ENCODE measurements around the gene MYO3B. TPM values are rescaled to one million over a fixed set of nuclear protein-coding genes. Genes with fewer than 3 reads are reported as not detected.

MYO3B gene
- total RNA-seq, 1 donor, result 0.09 TPM

DNA sequence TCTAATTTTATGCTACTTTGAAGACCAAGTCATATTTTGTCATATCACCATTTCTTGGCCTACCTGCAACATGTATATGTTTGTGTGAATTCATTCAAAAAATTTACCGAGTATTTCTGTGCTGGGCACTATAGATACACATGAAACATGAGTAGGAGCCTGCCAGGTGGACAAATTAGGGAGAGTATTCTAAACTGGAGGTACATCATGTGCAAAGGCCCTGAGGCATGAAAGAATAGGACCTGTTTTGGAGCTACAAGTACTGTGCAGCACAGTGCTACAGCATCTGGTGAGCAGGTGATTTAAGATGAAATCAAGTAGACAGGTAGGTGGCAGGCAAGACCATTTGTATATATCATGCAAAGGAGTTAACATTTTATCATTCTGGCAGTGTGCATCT lies 152.9 kb downstream of the MYO3B start:
- H3K4me3 ChIP-seq (ENCODE audit: low read depth, low read length), result no peak overlapping the region
- no peak for TF ChIP-seq CTCF (IDR thresholded peaks at IDR 0.05; ENCODE audit: insufficient read depth, low read length)
- DNase-seq (ENCODE audit: low read depth), result no peak

GRCh38 chr2:170332676-170333402 lies 154.9 kb downstream of the MYO3B start:
- H3K4me3 ChIP-seq (ENCODE audit: low read depth, low read length), result no peak overlapping the region
- DNase-seq (ENCODE audit: low read depth), result no peak
- TF ChIP-seq CTCF (IDR thresholded peaks at IDR 0.05; ENCODE audit: insufficient read depth, low read length), result no peak

- no peak for DNase-seq (ENCODE audit: low read depth)
- H3K4me3 ChIP-seq (ENCODE audit: low read depth, low read length), result no peak overlapping the region
- TF ChIP-seq CTCF (IDR thresholded peaks at IDR 0.05; ENCODE audit: insufficient read depth, low read length), result no peak
Observed at GRCh38 chr2:170335351-170335750, 157.4 kb downstream of the MYO3B start.

- TF ChIP-seq CTCF (IDR thresholded peaks at IDR 0.05; ENCODE audit: insufficient read depth, low read length), result no peak
- DNase-seq (ENCODE audit: low read depth), result no peak
Observed at GRCh38 chr2:170336408-170336807, 158.5 kb downstream of the MYO3B start.

DNA sequence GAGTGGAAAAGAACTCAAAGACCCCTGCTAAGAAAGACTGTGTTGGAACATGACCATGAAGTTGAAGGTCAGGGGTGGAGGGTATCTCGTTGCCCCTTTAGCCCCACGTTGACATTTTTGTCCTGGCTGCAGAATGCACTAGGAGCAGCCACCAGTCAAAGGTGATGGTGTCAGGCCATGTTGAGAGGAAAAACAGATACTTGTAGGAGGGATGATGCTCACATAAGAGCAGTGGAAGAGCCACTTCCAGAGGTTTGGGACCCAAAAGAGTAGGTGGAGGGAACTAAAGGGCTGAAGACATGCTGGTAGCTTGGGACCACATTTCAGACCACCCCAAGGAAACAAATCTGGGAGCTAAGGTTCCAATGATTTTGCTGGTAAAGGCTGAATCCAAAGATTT lies 159.0 kb downstream of the MYO3B start:
- H3K4me3 ChIP-seq (ENCODE audit: low read depth, low read length), result no peak overlapping the region
- DNase-seq (ENCODE audit: low read depth), result no peak

More at GRCh38 chr2:170336408-170336807, 158.5 kb downstream of the MYO3B start:
- no peak overlapping the region for H3K4me3 ChIP-seq (ENCODE audit: low read depth, low read length)

DNA sequence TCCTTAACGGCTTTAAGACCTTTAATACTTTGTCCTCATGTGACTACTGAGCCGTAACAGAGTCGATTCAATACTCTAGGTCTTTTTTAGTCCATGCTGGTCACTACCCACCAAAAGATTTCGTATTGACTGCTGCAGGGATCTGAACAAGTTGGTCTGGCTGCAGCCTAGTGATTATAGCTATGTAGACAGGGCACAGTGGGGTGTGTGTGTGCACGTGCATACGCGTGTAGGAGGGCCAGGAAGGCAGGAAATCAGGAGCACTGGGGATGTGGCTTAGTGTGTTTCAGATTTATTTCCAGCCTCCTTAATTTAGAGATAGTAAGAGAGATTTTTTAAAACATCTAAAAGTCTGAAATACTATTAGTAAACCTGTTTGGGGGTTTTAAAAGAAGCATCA lies 161.4 kb downstream of the MYO3B start:
- DNase-seq (ENCODE audit: low read depth), result no peak
- no peak for TF ChIP-seq CTCF (IDR thresholded peaks at IDR 0.05; ENCODE audit: insufficient read depth, low read length)
- no peak overlapping the region for H3K4me3 ChIP-seq (ENCODE audit: low read depth, low read length)

More for the DNA sequence above, 159.0 kb downstream of the MYO3B start:
- no peak for TF ChIP-seq CTCF (IDR thresholded peaks at IDR 0.05; ENCODE audit: insufficient read depth, low read length)

All from fibroblast of the aortic adventitia (primary cell).